ENCODE measurements around the gene ZNF22.

ZNF22 gene

GRCh38 chr10:44959247-44960087, 41.3 kb upstream of the ZNF22 start, which contains the start of gene RASSF4:
RASSF4 (plus strand) TSS chr10:44959802; CDS start chr10:44970203, 10,401 bp downstream.
- FAIRE-seq (peak; percentile 96), DNase-seq (ENCODE audit: insufficient read length) (peak; percentile 98)
- peak; percentile 55; the same call in 1 of the 2 replicates for TF ChIP-seq POLR2AphosphoS5 (IDR thresholded peaks at IDR 0.05; ENCODE audit: low read depth, low read length)
- peak; percentile 88 for TF ChIP-seq POLR2A (IDR thresholded peaks at IDR 0.05; ENCODE audit: low read depth, low read length)
- TF ChIP-seq TAF1 (IDR thresholded peaks at IDR 0.05; ENCODE audit: borderline replicate concordance, low read depth, low read length) = no peak; the same call in 1 of the 2 replicates

GRCh38 chr10:44960088-44960460, 40.6 kb upstream of the ZNF22 start:
- TF ChIP-seq POLR2AphosphoS5 (IDR thresholded peaks at IDR 0.05; ENCODE audit: low read depth, low read length) (no peak), TAF1 (IDR thresholded peaks at IDR 0.05; ENCODE audit: borderline replicate concordance, low read depth, low read length) (no peak), POLR2A (IDR thresholded peaks at IDR 0.05; ENCODE audit: low read depth, low read length) (no peak)
- DNase-seq (ENCODE audit: insufficient read length) = no peak
- FAIRE-seq = no peak

- no peak for DNase-seq (ENCODE audit: insufficient read length)
- no peak for TF ChIP-seq TAF1 (IDR thresholded peaks at IDR 0.05; ENCODE audit: borderline replicate concordance, low read depth, low read length)
- no peak for TF ChIP-seq POLR2A (IDR thresholded peaks at IDR 0.05; ENCODE audit: low read depth, low read length)
- no peak for TF ChIP-seq POLR2AphosphoS5 (IDR thresholded peaks at IDR 0.05; ENCODE audit: low read depth, low read length)
- FAIRE-seq = no peak
These were observed 40.1 kb upstream of the ZNF22 start for GRCh38 chr10:44960482-44961229.

GRCh38 chr10:44961230-44961571, 39.5 kb upstream of the ZNF22 start:
- DNase-seq (ENCODE audit: insufficient read length) (no peak), FAIRE-seq (peak; percentile 36)
- TF ChIP-seq POLR2A (IDR thresholded peaks at IDR 0.05; ENCODE audit: low read depth, low read length) (no peak), POLR2AphosphoS5 (IDR thresholded peaks at IDR 0.05; ENCODE audit: low read depth, low read length) (no peak), TAF1 (IDR thresholded peaks at IDR 0.05; ENCODE audit: borderline replicate concordance, low read depth, low read length) (no peak)

- TF ChIP-seq TAF1 (IDR thresholded peaks at IDR 0.05; ENCODE audit: borderline replicate concordance, low read depth, low read length) (no peak), POLR2A (IDR thresholded peaks at IDR 0.05; ENCODE audit: low read depth, low read length) (no peak), POLR2AphosphoS5 (IDR thresholded peaks at IDR 0.05; ENCODE audit: low read depth, low read length) (no peak)
- DNase-seq (ENCODE audit: insufficient read length) = no peak
- no peak for FAIRE-seq
These were observed 38.6 kb upstream of the ZNF22 start for GRCh38 chr10:44961931-44962750.

GRCh38 chr10:44962870-44963738, 37.6 kb upstream of the ZNF22 start:
- no peak for DNase-seq (ENCODE audit: insufficient read length)
- peak; percentile 50 for FAIRE-seq
- no peak for TF ChIP-seq POLR2A (IDR thresholded peaks at IDR 0.05; ENCODE audit: low read depth, low read length)
- TF ChIP-seq TAF1 (IDR thresholded peaks at IDR 0.05; ENCODE audit: borderline replicate concordance, low read depth, low read length) = no peak
- TF ChIP-seq POLR2AphosphoS5 (IDR thresholded peaks at IDR 0.05; ENCODE audit: low read depth, low read length) = no peak

- TF ChIP-seq POLR2A (IDR thresholded peaks at IDR 0.05; ENCODE audit: low read depth, low read length) (peak; percentile 28; the same call in 1 of the 2 replicates), TAF1 (IDR thresholded peaks at IDR 0.05; ENCODE audit: borderline replicate concordance, low read depth, low read length) (no peak), POLR2AphosphoS5 (IDR thresholded peaks at IDR 0.05; ENCODE audit: low read depth, low read length) (no peak)
- DNase-seq (ENCODE audit: insufficient read length) (no peak), FAIRE-seq (peak; percentile 90)
These were observed 36.7 kb upstream of the ZNF22 start for GRCh38 chr10:44963772-44964633.

GRCh38 chr10:44965104-44965503, 35.6 kb upstream of the ZNF22 start:
- no peak for DNase-seq (ENCODE audit: insufficient read length)
- no peak for FAIRE-seq
- no peak for TF ChIP-seq POLR2A (IDR thresholded peaks at IDR 0.05; ENCODE audit: low read depth, low read length)
- no peak for TF ChIP-seq POLR2AphosphoS5 (IDR thresholded peaks at IDR 0.05; ENCODE audit: low read depth, low read length)
- no peak for TF ChIP-seq TAF1 (IDR thresholded peaks at IDR 0.05; ENCODE audit: borderline replicate concordance, low read depth, low read length)

GRCh38 chr10:44965651-44966097, 35.0 kb upstream of the ZNF22 start:
- DNase-seq (ENCODE audit: insufficient read length) (no peak), FAIRE-seq (no peak)
- no peak for TF ChIP-seq POLR2AphosphoS5 (IDR thresholded peaks at IDR 0.05; ENCODE audit: low read depth, low read length)
- no peak for TF ChIP-seq POLR2A (IDR thresholded peaks at IDR 0.05; ENCODE audit: low read depth, low read length)
- TF ChIP-seq TAF1 (IDR thresholded peaks at IDR 0.05; ENCODE audit: borderline replicate concordance, low read depth, low read length) = no peak

All from GM12892 (cell line).